ENCODE measurements around the gene RCAN1.
A peak's percentile ranks its signal among the peaks of the same experiment; 100 is the strongest.
"Not testable (repeated sequence)": the region's sequence is repeated elsewhere in the genome, so short reads cannot be mapped to it uniquely, and the experiment has no call there.

RCAN1 gene

DNA sequence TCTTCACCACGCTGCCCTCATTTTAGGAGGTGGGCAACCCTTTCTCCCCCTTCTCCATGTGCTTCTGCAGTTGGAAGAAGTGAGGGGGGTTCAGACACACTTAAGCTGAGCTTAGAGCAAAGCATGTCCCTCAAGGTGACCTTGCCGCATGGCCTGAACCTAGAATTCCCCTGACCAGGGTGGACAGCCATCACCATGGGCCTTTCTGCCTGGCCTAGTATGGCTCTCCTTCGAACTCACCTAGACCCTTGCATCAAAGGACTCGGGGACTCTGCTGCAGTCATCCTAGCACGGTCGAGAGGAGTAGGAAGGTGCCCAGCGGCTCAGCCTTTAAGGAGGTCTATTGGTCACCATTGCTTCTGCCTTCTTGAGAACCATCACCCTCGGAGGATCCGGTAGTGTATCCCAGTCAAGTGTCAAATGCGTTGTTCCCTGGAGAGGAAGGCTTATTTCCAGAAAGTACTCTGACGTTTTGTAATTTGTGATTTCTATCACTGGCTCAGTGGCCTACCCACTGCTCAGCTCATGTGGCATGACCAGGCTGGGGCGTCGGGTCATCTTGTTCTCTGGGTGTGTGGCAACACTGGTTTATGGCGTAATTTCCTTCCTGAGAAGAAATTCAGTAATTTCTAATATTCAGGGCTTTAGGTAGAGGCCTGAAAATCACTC, 103.0 kb downstream of the RCAN1 start, which contains the start of gene KCNE1:
TSS of gene KCNE1 (minus strand) at position 424 of the 669 bp plus-strand sequence. CDS start 62,576 bp downstream, outside the sequence.
- no peak for DNase-seq

- no peak for DNase-seq
Measured at GRCh38 chr21:34511181-34511580, 103.7 kb downstream of the RCAN1 start.

- no peak for DNase-seq
Measured at GRCh38 chr21:34510148-34511142, 104.5 kb downstream of the RCAN1 start.

- DNase-seq, result no peak
Measured at GRCh38 chr21:34509151-34509550, 105.8 kb downstream of the RCAN1 start.

- no peak for DNase-seq
Measured at GRCh38 chr21:34504595-34504994, 110.3 kb downstream of the RCAN1 start.

- no peak for DNase-seq
Measured at GRCh38 chr21:34502480-34503106, 112.3 kb downstream of the RCAN1 start.

- no peak for DNase-seq
Measured at GRCh38 chr21:34501716-34502115, 113.2 kb downstream of the RCAN1 start.

- DNase-seq, result no peak
Measured at GRCh38 chr21:34500191-34500590, 114.7 kb downstream of the RCAN1 start.

- DNase-seq, result no peak
Measured at GRCh38 chr21:34499116-34499515, 115.8 kb downstream of the RCAN1 start.

- DNase-seq, result peak; percentile 19
Measured at GRCh38 chr21:34498623-34499022, 116.3 kb downstream of the RCAN1 start.

DNA sequence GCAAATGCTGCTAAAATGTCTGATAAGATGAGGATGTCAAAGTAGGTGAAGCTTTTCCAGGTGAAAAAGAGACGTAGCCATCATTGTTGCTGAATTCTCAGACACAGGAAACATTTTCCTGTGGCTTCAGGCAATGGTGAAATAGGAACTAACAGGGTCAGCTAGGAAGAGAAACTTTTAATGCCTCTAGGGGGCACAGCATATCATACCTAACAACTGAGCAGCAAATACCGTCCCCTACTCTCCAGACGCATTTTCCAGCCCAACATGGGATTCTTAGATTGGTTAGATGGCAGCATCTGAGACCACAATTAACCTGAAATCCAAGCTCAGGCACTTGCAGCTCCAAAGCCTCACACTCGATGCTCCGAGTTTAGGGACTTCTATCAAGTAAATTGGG, 131.1 kb downstream of the RCAN1 start:
- DNase-seq, result not testable (repeated sequence)

- not testable (repeated sequence) for DNase-seq
Measured at GRCh38 chr21:34483435-34483834, 131.5 kb downstream of the RCAN1 start.

DNA sequence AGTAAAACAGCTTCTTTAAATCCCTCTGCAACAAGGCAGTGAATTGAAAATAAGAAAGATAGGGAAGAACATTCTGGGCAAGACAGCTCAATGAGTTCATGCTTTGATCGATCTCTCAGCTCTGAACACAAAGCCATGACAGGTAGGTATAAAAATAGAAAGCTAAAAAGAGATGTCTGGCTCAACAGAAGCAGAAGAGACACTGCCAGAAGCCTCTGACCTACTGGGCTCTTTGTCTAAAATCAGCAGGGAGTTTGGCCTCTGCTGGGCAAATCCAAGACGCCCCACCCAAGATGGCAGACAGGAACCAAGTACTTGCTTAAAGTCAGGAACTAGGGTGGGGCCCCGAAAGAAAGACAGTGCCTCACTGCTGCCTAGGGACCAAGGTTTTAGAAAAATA, 147.6 kb downstream of the RCAN1 start:
- not testable (repeated sequence) for DNase-seq

All from NCI-H2171 treated with DMSO at 0.1 percent for 48 hours (cell line).